OCI-LY7 (cell line): ENCODE data around the gene FGFRL1. TPM values are rescaled to one million over a fixed set of nuclear protein-coding genes. Genes with fewer than 3 reads are reported as not detected.
"Not testable (repeated sequence)": the region's sequence is repeated elsewhere in the genome, so short reads cannot be mapped to it uniquely, and the experiment has no call there.

Experiments
- BruUV-seq: library from RNA; stranded (reverse); fragments of 400-500 nt; replicated peaks from 2 replicates; lab custom pipeline; 2021; lab: Mats Ljungman, UMichigan
- CTCF ChIA-PET: fragments of 300-600 bp; sonication (Branson Sonifier 250); formaldehyde crosslinking; loops from one replicate; lab custom pipeline; 2022; ENCODE audit warnings: antibody characterized with exemption; ENCODE audit not compliant: unreplicated experiment; lab: Charles Lee
- POLR2A ChIA-PET: fragments of 300-600 bp; sonication (Branson Sonifier 250); formaldehyde crosslinking; loops from one replicate; lab custom pipeline; 2022; ENCODE audit warnings: antibody characterized with exemption; lab: Charles Lee
- DNase-seq: peaks from one replicate; pipeline ENCODE4 v3.0.0-alpha.2; 2015; ENCODE audit warnings: low spot score
- H2AFZ ChIP-seq: fragments of 200-600 bp; sonication (generic), shearing (Covaris generic); 2 replicates; pipeline ENCODE4 v1.6.1; 2014; ENCODE audit warnings: mild to moderate bottlenecking, antibody characterized with exemption, low read length, moderate library complexity
- H3K27ac ChIP-seq: fragments of 200-600 bp; sonication (generic); 2 replicates; pipeline ENCODE4 v1.5.1; 2014; ENCODE audit warnings: mixed run types, low read depth, mild to moderate bottlenecking, moderate library complexity, low read length, inconsistent platforms; ENCODE audit not compliant: poor library complexity, severe bottlenecking
- H3K36me3 ChIP-seq: fragments of 200-600 bp; sonication (generic); 2 replicates; pipeline ENCODE4 v1.6.1; 2014; ENCODE audit warnings: mild to moderate bottlenecking, antibody characterized with exemption, low read length, moderate library complexity, mixed read lengths; ENCODE audit not compliant: insufficient read depth
- H3K4me1 ChIP-seq: fragments of 200-600 bp; sonication (generic); 2 replicates; pipeline ENCODE4 v1.5.1; 2014; ENCODE audit warnings: mild to moderate bottlenecking, low read length; ENCODE audit not compliant: insufficient read depth, poor library complexity, severe bottlenecking
- H3K4me2 ChIP-seq: fragments of 200-600 bp; sonication (generic); 2 replicates; pipeline ENCODE4 v1.6.1; 2014; ENCODE audit warnings: mild to moderate bottlenecking, low read length
- H3K4me3 ChIP-seq: fragments of 200-600 bp; sonication (generic); 2 replicates; pipeline ENCODE4 v1.5.1; 2014; ENCODE audit warnings: mild to moderate bottlenecking, low read depth, low read length; ENCODE audit not compliant: poor library complexity, severe bottlenecking
- H3K79me2 ChIP-seq: fragments of 200-600 bp; sonication (generic); 2 replicates; pipeline ENCODE4 v1.6.1; 2016; ENCODE audit warnings: low read depth, mild to moderate bottlenecking, low read length, moderate library complexity, mixed read lengths; ENCODE audit not compliant: insufficient read depth
- H3K9me2 ChIP-seq: fragments of 200-600 bp; sonication (generic); 2 replicates; pipeline ENCODE4 v1.6.1; 2016; ENCODE audit warnings: mild to moderate bottlenecking, low read length, mixed read lengths; ENCODE audit not compliant: insufficient read depth
- H3K9me3 ChIP-seq: fragments of 200-600 bp; sonication (generic); 2 replicates; pipeline ENCODE4 v1.6.1; 2014; ENCODE audit warnings: mild to moderate bottlenecking, mixed run types, low read length, mixed read lengths
- H4K20me1 ChIP-seq: fragments of 200-600 bp; sonication (generic); 2 replicates; pipeline ENCODE4 v1.6.1; 2014; ENCODE audit warnings: mild to moderate bottlenecking, antibody characterized with exemption, low read length, moderate library complexity, mixed read lengths; ENCODE audit not compliant: insufficient read depth
- CTCF ChIP-seq: fragments of 200-600 bp; sonication (generic); conservative IDR thresholded peaks from 2 replicates; pipeline ENCODE4 v1.5.1; 2014; ENCODE audit warnings: mild to moderate bottlenecking, antibody characterized with exemption, low read length, moderate library complexity, mixed read lengths
- EZH2phosphoT487 ChIP-seq: fragments of 200-600 bp; sonication (generic); IDR thresholded peaks from 2 replicates; pipeline ENCODE4 v1.6.1; 2018; ENCODE audit warnings: low read depth, borderline replicate concordance, mild to moderate bottlenecking, mixed run types, antibody characterized with exemption, low read length, moderate library complexity, mixed read lengths
- intact Hi-C: fragments of 100-400 bp; cut with micrococcal nuclease; formaldehyde crosslinking; loops from one replicate; pipeline ENCODE4 v1.10.0; 2022; ENCODE audit not compliant: unreplicated experiment
- total RNA-seq, 2 experiments: library from RNA; depleted of rRNA in 1 of 2; stranded (reverse); fragments of >200 nt in 1 of 2; shearing (Covaris generic) in 1 of 2; gene quantifications; 2 replicates each; pipeline ENCODE4 v1.2.3, GENCODE V29; 2014 to 2022

Gene FGFRL1
- total RNA-seq, 2 experiments from 2014 or later = 1.4 to 2.7 TPM

GRCh38 chr4:1053080-1053661 lies 41.7 kb downstream of the FGFRL1 start:
- no peaks in the 10 kb centered on the region for H4K20me1 ChIP-seq
- H3K9me2 ChIP-seq = no peaks in the 10 kb centered on the region
- BruUV-seq = no TSS peak
- H3K4me2 ChIP-seq = no peak overlapping the region
- H3K36me3 ChIP-seq = no peaks in the 10 kb centered on the region
- no peaks in the 10 kb centered on the region for H3K79me2 ChIP-seq
- CTCF ChIA-PET = no interaction called here
- H3K9me3 ChIP-seq = no peaks in the 10 kb centered on the region
- no peak overlapping the region for H3K27ac ChIP-seq
- no peak overlapping the region for H3K4me3 ChIP-seq
- POLR2A ChIA-PET = interaction anchor here (0.6 to 0.7 kb wide), 2 partner anchors 62 to 804 kb away, joined by 3 to 4 read pairs; no protein-coding TSS in a partner anchor
- H2AFZ ChIP-seq = no peak overlapping the region
- TF ChIP-seq EZH2phosphoT487 (no peak), CTCF (no peak)
- no peak for DNase-seq
- H3K4me1 ChIP-seq = peaks cover 15% of the 10 kb centered on the region
- intact Hi-C loops = no loop called here

- H3K27ac ChIP-seq, H3K9me3 ChIP-seq, H3K4me3 ChIP-seq, H4K20me1 ChIP-seq, H3K4me2 ChIP-seq, BruUV-seq, DNase-seq, H3K79me2 ChIP-seq, CTCF ChIA-PET, H2AFZ ChIP-seq, intact Hi-C loops, H3K36me3 ChIP-seq, H3K9me2 ChIP-seq: not testable (repeated sequence)
- POLR2A ChIA-PET = interaction anchor here (0.7 kb wide), 1 partner anchor 805 kb away, joined by 3 read pairs; no protein-coding TSS in a partner anchor
- H3K4me1 ChIP-seq = peaks cover 15% of the 10 kb centered on the region
These were observed 42.5 kb downstream of the FGFRL1 start for GRCh38 chr4:1053891-1054290.

GRCh38 chr4:1054696-1055242 lies 43.3 kb downstream of the FGFRL1 start:
- H3K4me2 ChIP-seq, H3K9me3 ChIP-seq, BruUV-seq, DNase-seq, POLR2A ChIA-PET, intact Hi-C loops, H3K27ac ChIP-seq, H3K9me2 ChIP-seq, H3K4me3 ChIP-seq, H3K36me3 ChIP-seq, H4K20me1 ChIP-seq, H2AFZ ChIP-seq, H3K79me2 ChIP-seq: not testable (repeated sequence)
- peaks cover 15% of the 10 kb centered on the region for H3K4me1 ChIP-seq
- CTCF ChIA-PET = interaction anchor here (0.6 kb wide), 1 partner anchor 76 kb away, joined by 4 read pairs; no protein-coding TSS in a partner anchor

- Histone ChIP-seq H3K4me2 (peak overlapping the region; percentile 61), H3K27ac (peak overlapping the region; percentile 40), H3K4me3 (peak overlapping the region; percentile 60), H3K4me1 (peaks cover 15% of the 10 kb centered on the region), H2AFZ (peak overlapping the region; percentile 99)
- H3K9me2 ChIP-seq, DNase-seq, H3K36me3 ChIP-seq, POLR2A ChIA-PET, BruUV-seq, intact Hi-C loops, H4K20me1 ChIP-seq, H3K9me3 ChIP-seq, H3K79me2 ChIP-seq: not testable (repeated sequence)
- CTCF ChIA-PET = interaction anchor here (0.6 kb wide), 1 partner anchor 76 kb away, joined by 4 read pairs; no protein-coding TSS in a partner anchor
These were observed 43.8 kb downstream of the FGFRL1 start for GRCh38 chr4:1055243-1055701.
